ENCODE results near the gene KIRREL3. TPM values are rescaled to one million over a fixed set of nuclear protein-coding genes. Genes with fewer than 3 reads are reported as not detected.

KIRREL3 gene
- total and polyA plus RNA-seq, 2 of the 4 experiments (the other 2 are of a cell fraction): 10.9 to 15.9 TPM

DNA sequence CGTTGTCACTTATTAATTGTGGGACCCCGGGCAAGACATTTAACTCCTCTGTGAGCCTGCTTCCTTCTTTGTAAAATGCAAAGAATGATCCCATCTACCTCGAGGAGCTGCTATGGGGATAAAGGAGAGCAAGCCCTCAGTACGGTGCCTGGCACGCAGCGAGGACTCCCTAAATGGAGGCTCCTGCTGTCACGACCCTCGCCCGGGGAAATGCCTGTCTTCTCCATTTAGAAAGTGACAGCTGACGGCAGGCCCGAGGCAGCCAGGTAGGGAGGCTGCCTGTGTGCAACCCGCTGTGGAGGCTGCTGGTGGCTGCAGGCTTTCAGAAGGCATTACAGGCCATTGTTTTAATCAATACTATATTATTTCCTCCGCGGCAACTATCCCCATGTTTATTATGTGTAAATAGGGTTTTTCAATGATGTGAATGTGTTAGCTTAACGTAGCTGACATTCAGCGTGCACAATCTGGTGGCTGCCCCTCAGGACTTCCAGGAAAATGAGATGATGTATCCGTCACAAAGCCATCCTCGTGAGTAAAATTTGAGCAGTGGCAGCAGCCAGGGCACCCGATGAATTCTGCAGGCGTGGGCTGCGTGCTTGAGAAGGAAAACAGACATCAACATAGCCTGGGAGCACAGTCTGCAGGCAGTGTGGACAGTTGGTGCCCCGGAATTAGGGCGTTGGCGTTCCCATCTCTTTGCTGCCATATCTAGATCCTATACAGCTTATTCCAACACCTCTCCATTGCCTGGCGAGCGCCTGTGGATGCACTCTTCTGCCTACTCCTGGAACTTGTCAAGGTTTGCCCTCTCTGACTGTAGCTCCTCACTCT lies 416.8 kb downstream of the KIRREL3 start:
- POLR2A ChIA-PET (ENCODE audit: unreplicated experiment): no interaction called here
- no peak overlapping the region for H2BK5ac ChIP-seq (ENCODE audit: low read depth, low read length, poor library complexity, severe bottlenecking)
- no peaks in the 10 kb centered on the region for H3K36me3 ChIP-seq (ENCODE audit: control insufficient read depth, insufficient read depth, low read length)
- no peak overlapping the region for H4K5ac ChIP-seq (ENCODE audit: low read depth, low read length)
- intact Hi-C loops (cut with micrococcal nuclease) (no loop called here), dilution Hi-C loops (cut with HindIII; ENCODE audit: low sequenced_read_pairs, unreplicated experiment) (no loop called here), in situ Hi-C loops (cut with MboI; ENCODE audit: low sequenced_read_pairs) (no loop called here)
- H3K56ac ChIP-seq (ENCODE audit: extremely low read depth, insufficient read depth, low read length): no peak overlapping the region
- H2BK20ac ChIP-seq (ENCODE audit: low read depth, low read length): no peak overlapping the region
- H3K4ac ChIP-seq (ENCODE audit: low read depth, low read length): no peak overlapping the region
- no peak overlapping the region for H3K14ac ChIP-seq (replicated peaks; ENCODE audit: low read depth, low read length)
- no peak overlapping the region for H4K8ac ChIP-seq (ENCODE audit: low read depth in 2 of 2, low read length in 2 of 2)
- no peak for DNase-seq
- H3K18ac ChIP-seq (ENCODE audit: low read depth, low read length): no peak overlapping the region
- H3K9ac ChIP-seq (ENCODE audit: low read depth, low read length): no peak overlapping the region
- CTCF ChIA-PET: no interaction called here
- H3K9me1 ChIP-seq (ENCODE audit: insufficient read depth, low read length): peaks cover 13% of the 10 kb centered on the region; the same call in 1 of the 2 replicates
- no peaks in the 10 kb centered on the region for H3K27me3 ChIP-seq (ENCODE audit: control insufficient read depth, insufficient read depth, low read length)
- BruUV-seq (replicated peaks): no TSS peak
- 93% methylated on average over 15 of the region's 26 CpGs; no CpG with 5 or more reads in 1 of the 2 experiments for whole genome bisulfite sequencing, 2 experiments (ENCODE audit: extremely low coverage in 2 of 2, insufficient read length in 1 of 2)
- H3K9me3 ChIP-seq (ENCODE audit: control insufficient read depth, insufficient read depth, low read length): no peaks in the 10 kb centered on the region
- no peak overlapping the region for H2AK9ac ChIP-seq (replicated peaks; ENCODE audit: low read depth, low read length, poor library complexity)
- H2BK15ac ChIP-seq (ENCODE audit: low read depth, low read length): no peak overlapping the region
- H3K23ac ChIP-seq (ENCODE audit: low read depth, low read length): no peak overlapping the region
- no peak overlapping the region for H3K4me2 ChIP-seq (ENCODE audit: low read depth, low read length)
- H3K4me1 ChIP-seq (ENCODE audit: control insufficient read depth, insufficient read depth, low read length): peaks cover 9% of the 10 kb centered on the region
- peak overlapping the region; percentile 1; the same call in 1 of the 2 replicates for H2AK5ac ChIP-seq (ENCODE audit: low read depth, low read length)
- H2AFZ ChIP-seq (replicated peaks; ENCODE audit: low read length, poor library complexity): no peak overlapping the region
- H3K27ac ChIP-seq (ENCODE audit: insufficient read depth, low read length): no peak overlapping the region
- 0 out of 4 replicates have a peak, but pooled peaks cover 0 to 8% of the 10 kb centered on the region in 2 experiments for H3K79me1 ChIP-seq (ENCODE audit: low read depth in 1 of 2, low read length in 2 of 2)
- H2BK120ac ChIP-seq (ENCODE audit: low read depth, low read length): no peak overlapping the region
- no peak overlapping the region for H3K4me3 ChIP-seq (ENCODE audit: insufficient read depth, low read depth, low read length)
- no peak for ATAC-seq (ENCODE audit: low read depth)
- H4K91ac ChIP-seq (ENCODE audit: insufficient read depth, low read depth, low read length): no peak overlapping the region
- no peaks in the 10 kb centered on the region for H4K20me1 ChIP-seq (ENCODE audit: insufficient read depth, low read length)
- no peak for TF ChIP-seq SMC3 (IDR thresholded peaks at IDR 0.05; ENCODE audit: low read depth, low read length)
- TF ChIP-seq POLR2A (IDR thresholded peaks at IDR 0.05; ENCODE audit: low read depth, low read length): no peak
- TF ChIP-seq RFX5 (IDR thresholded peaks at IDR 0.05; ENCODE audit: low read depth, low read length): no peak
- TF ChIP-seq, protein P1, sequence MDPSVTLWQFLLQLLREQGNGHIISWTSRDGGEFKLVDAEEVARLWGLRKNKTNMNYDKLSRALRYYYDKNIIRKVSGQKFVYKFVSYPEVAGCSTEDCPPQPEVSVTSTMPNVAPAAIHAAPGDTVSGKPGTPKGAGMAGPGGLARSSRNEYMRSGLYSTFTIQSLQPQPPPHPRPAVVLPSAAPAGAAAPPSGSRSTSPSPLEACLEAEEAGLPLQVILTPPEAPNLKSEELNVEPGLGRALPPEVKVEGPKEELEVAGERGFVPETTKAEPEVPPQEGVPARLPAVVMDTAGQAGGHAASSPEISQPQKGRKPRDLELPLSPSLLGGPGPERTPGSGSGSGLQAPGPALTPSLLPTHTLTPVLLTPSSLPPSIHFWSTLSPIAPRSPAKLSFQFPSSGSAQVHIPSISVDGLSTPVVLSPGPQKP (IDR thresholded peaks at IDR 0.05; ENCODE audit: borderline replicate concordance, low read depth, low read length): no peak
- no peak for TF ChIP-seq MAZ (IDR thresholded peaks at IDR 0.05; ENCODE audit: borderline replicate concordance, low read depth, low read length)
- no peak for TF ChIP-seq RCOR1 (IDR thresholded peaks at IDR 0.05; ENCODE audit: insufficient replicate concordance, low read length)
- TF ChIP-seq NFE2L2 (IDR thresholded peaks at IDR 0.05; ENCODE audit: low read depth, low read length): no peak
- TF ChIP-seq, protein P2, sequence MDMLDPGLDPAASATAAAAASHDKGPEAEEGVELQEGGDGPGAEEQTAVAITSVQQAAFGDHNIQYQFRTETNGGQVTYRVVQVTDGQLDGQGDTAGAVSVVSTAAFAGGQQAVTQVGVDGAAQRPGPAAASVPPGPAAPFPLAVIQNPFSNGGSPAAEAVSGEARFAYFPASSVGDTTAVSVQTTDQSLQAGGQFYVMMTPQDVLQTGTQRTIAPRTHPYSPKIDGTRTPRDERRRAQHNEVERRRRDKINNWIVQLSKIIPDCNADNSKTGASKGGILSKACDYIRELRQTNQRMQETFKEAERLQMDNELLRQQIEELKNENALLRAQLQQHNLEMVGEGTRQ (IDR thresholded peaks at IDR 0.05; ENCODE audit: low read depth, low read length): no peak
- TF ChIP-seq FOS (IDR thresholded peaks at IDR 0.05; ENCODE audit: low read depth, low read length): no peak
- no peak for TF ChIP-seq BHLHE40 (IDR thresholded peaks at IDR 0.05; ENCODE audit: low read depth, low read length)
- TF ChIP-seq, protein P3, sequence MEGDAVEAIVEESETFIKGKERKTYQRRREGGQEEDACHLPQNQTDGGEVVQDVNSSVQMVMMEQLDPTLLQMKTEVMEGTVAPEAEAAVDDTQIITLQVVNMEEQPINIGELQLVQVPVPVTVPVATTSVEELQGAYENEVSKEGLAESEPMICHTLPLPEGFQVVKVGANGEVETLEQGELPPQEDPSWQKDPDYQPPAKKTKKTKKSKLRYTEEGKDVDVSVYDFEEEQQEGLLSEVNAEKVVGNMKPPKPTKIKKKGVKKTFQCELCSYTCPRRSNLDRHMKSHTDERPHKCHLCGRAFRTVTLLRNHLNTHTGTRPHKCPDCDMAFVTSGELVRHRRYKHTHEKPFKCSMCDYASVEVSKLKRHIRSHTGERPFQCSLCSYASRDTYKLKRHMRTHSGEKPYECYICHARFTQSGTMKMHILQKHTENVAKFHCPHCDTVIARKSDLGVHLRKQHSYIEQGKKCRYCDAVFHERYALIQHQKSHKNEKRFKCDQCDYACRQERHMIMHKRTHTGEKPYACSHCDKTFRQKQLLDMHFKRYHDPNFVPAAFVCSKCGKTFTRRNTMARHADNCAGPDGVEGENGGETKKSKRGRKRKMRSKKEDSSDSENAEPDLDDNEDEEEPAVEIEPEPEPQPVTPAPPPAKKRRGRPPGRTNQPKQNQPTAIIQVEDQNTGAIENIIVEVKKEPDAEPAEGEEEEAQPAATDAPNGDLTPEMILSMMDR (conservative IDR thresholded peaks at IDR 0.05; ENCODE audit: low read depth, low read length): no peak
- TF ChIP-seq RAD21 (IDR thresholded peaks at IDR 0.05; ENCODE audit: low read length): no peak
- no peak for TF ChIP-seq CEBPB (IDR thresholded peaks at IDR 0.05; ENCODE audit: low read depth, low read length)
- TF ChIP-seq MXI1 (IDR thresholded peaks at IDR 0.05; ENCODE audit: borderline replicate concordance, low read depth, low read length): no peak
- no peak for TF ChIP-seq MAFK (IDR thresholded peaks at IDR 0.05; ENCODE audit: low read depth, low read length)

Measured in IMR-90 (cell line).